Karpas-422 (cell line): Measurements from ENCODE around the gene SPTBN1. TPM values are rescaled to one million over a fixed set of nuclear protein-coding genes. Genes with fewer than 3 reads are reported as not detected.
"Not testable (repeated sequence)": the region's sequence is repeated elsewhere in the genome, so short reads cannot be mapped to it uniquely, and the experiment has no call there.

Experiments
- DNase-seq: peaks from one replicate; pipeline ENCODE4 v3.0.0-alpha.2; 2015
- H2AFZ ChIP-seq: fragments of 200-600 bp; sonication (generic); 2 replicates; pipeline ENCODE4 v1.6.1; 2014; ENCODE audit warnings: antibody characterized with exemption, low read length, mixed read lengths
- H3K27ac ChIP-seq: fragments of 200-600 bp; sonication (generic); 2 replicates; pipeline ENCODE4 v1.5.1; 2014; ENCODE audit warnings: mild to moderate bottlenecking, low read length, moderate library complexity
- H3K27me3 ChIP-seq: fragments of 200-600 bp; sonication (generic); 2 replicates; pipeline ENCODE4 v1.6.1; 2014; ENCODE audit warnings: low read length, mixed read lengths
- H3K36me3 ChIP-seq: fragments of 200-600 bp; sonication (generic); 2 replicates; pipeline ENCODE4 v1.6.1; 2014; ENCODE audit warnings: low read length, mixed read lengths; ENCODE audit not compliant: insufficient read depth
- H3K4me1 ChIP-seq: fragments of 200-600 bp; sonication (generic); 2 replicates; pipeline ENCODE4 v1.6.1; 2014; ENCODE audit warnings: mild to moderate bottlenecking, low read length, mixed read lengths
- H3K4me2 ChIP-seq: fragments of 200-600 bp; sonication (generic); 2 replicates; pipeline ENCODE4 v1.6.1; 2014; ENCODE audit warnings: low read length, low read depth, mild to moderate bottlenecking; ENCODE audit not compliant: poor library complexity, severe bottlenecking
- H3K4me3 ChIP-seq: fragments of 200-600 bp; sonication (generic); 2 replicates; pipeline ENCODE4 v1.5.1; 2014; ENCODE audit warnings: mild to moderate bottlenecking, antibody characterized with exemption, low read length, mixed read lengths
- H3K79me2 ChIP-seq: fragments of 200-600 bp; sonication (generic); 2 replicates; pipeline ENCODE4 v1.6.1; 2014; ENCODE audit warnings: mild to moderate bottlenecking, low read length, mixed read lengths
- H3K9ac ChIP-seq: fragments of 200-600 bp; sonication (generic); 2 replicates; pipeline ENCODE4 v1.6.0; 2014; ENCODE audit warnings: low read length
- H3K9me2 ChIP-seq: fragments of 200-600 bp; sonication (generic), shearing (Covaris generic); replicated peaks from 2 replicates; pipeline ENCODE4 v1.6.0; 2014; ENCODE audit warnings: mild to moderate bottlenecking, low read length, moderate library complexity; ENCODE audit not compliant: insufficient read depth
- H3K9me3 ChIP-seq: fragments of 300-700, 200-600 bp; sonication (generic); 2 replicates; pipeline ENCODE4 v1.6.1; 2014; ENCODE audit warnings: low read length, mixed read lengths
- H4K20me1 ChIP-seq: fragments of 200-600 bp; sonication (generic); 2 replicates; pipeline ENCODE4 v1.6.1; 2014; ENCODE audit warnings: mild to moderate bottlenecking, antibody characterized with exemption, low read length, low read depth; ENCODE audit not compliant: insufficient read depth
- total RNA-seq: library from RNA; depleted of rRNA; stranded (reverse); fragments of >200 nt; shearing (Covaris generic); gene quantifications from 2 replicates; pipeline ENCODE4 v1.2.3, GENCODE V29; 2014; ENCODE audit warnings: low replicate concordance

SPTBN1 gene
- total RNA-seq, 1 experiment from 2014 or later, result 6.2 TPM

- Histone ChIP-seq H3K36me3 (no peaks in the 10 kb centered on the region), H3K9me2 (no peaks in the 10 kb centered on the region), H3K4me2 (no peak overlapping the region), H4K20me1 (no peaks in the 10 kb centered on the region), H3K9ac (no peak overlapping the region), H3K79me2 (no peaks in the 10 kb centered on the region), H3K27ac (no peak overlapping the region), H3K9me3 (no peaks in the 10 kb centered on the region), H2AFZ (no peak overlapping the region), H3K4me1 (peaks cover 3% of the 10 kb centered on the region), H3K4me3 (no peak overlapping the region), H3K27me3 (no peaks in the 10 kb centered on the region)
- DNase-seq, result no peak
Measured at GRCh38 chr2:54503828-54504227, 47.7 kb downstream of the SPTBN1 start.

GRCh38 chr2:54504866-54505265 is 48.7 kb downstream of the SPTBN1 start:
- Histone ChIP-seq H3K9me3 (no peaks in the 10 kb centered on the region), H3K9me2 (no peaks in the 10 kb centered on the region), H3K36me3 (no peaks in the 10 kb centered on the region), H3K4me1 (peaks cover 3% of the 10 kb centered on the region), H2AFZ (no peak overlapping the region), H3K79me2 (no peaks in the 10 kb centered on the region), H3K4me2 (no peak overlapping the region), H3K4me3 (no peak overlapping the region), H3K27me3 (no peaks in the 10 kb centered on the region), H4K20me1 (no peaks in the 10 kb centered on the region), H3K27ac (no peak overlapping the region), H3K9ac (no peak overlapping the region)
- DNase-seq, result no peak

- Histone ChIP-seq H3K9ac (no peak overlapping the region), H3K9me3 (no peaks in the 10 kb centered on the region), H3K9me2 (no peaks in the 10 kb centered on the region), H3K79me2 (no peaks in the 10 kb centered on the region), H3K4me3 (no peak overlapping the region), H3K27ac (no peak overlapping the region), H4K20me1 (no peaks in the 10 kb centered on the region), H3K27me3 (no peaks in the 10 kb centered on the region), H3K36me3 (no peaks in the 10 kb centered on the region), H2AFZ (no peak overlapping the region), H3K4me2 (no peak overlapping the region), H3K4me1 (no peaks in the 10 kb centered on the region)
- no peak for DNase-seq
Measured at GRCh38 chr2:54508541-54508940, 52.4 kb downstream of the SPTBN1 start.

- H3K27me3 ChIP-seq, H3K27ac ChIP-seq: not testable (repeated sequence)
Measured at GRCh38 chr2:54509043-54509442, 52.9 kb downstream of the SPTBN1 start.

GRCh38 chr2:54510916-54511315 is 54.8 kb downstream of the SPTBN1 start:
- H3K27ac ChIP-seq, result no peak overlapping the region
- H3K4me1 ChIP-seq, result no peaks in the 10 kb centered on the region
- H3K4me3 ChIP-seq, result no peak overlapping the region
- H3K27me3 ChIP-seq, result no peaks in the 10 kb centered on the region
- no peak overlapping the region for H2AFZ ChIP-seq
- H3K79me2 ChIP-seq, result no peaks in the 10 kb centered on the region
- no peak overlapping the region for H3K9ac ChIP-seq
- H3K9me3 ChIP-seq, result no peaks in the 10 kb centered on the region
- no peak for DNase-seq
- no peak overlapping the region for H3K4me2 ChIP-seq
- no peaks in the 10 kb centered on the region for H4K20me1 ChIP-seq
- H3K36me3 ChIP-seq, result no peaks in the 10 kb centered on the region
- no peaks in the 10 kb centered on the region for H3K9me2 ChIP-seq

More at GRCh38 chr2:54509043-54509442, 52.9 kb downstream of the SPTBN1 start:
- not testable (repeated sequence) for H3K9me2 ChIP-seq, H3K9ac ChIP-seq, DNase-seq, H3K79me2 ChIP-seq, H3K9me3 ChIP-seq, H3K4me2 ChIP-seq, H4K20me1 ChIP-seq, H2AFZ ChIP-seq, H3K4me1 ChIP-seq, H3K36me3 ChIP-seq, H3K4me3 ChIP-seq

DNA sequence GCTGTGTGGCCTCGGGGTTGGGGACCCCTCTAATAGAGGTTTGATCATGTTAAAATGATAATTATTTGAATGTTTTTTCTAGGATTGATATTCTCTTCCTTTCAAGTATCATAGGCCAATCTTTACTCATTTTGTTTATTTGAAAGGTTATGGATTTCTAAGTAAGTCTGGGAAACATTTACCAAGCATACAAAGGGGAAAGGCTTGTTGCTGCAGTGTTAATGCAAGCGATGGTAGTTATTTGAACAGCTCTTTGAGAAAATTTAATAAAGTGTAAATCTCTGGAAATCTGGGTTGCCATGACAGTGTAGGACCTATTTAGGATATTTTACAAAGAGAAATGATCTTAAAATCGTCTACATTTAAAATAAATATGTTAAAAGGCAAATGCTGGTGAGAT is 56.1 kb downstream of the SPTBN1 start:
- no peaks in the 10 kb centered on the region for H3K9me2 ChIP-seq
- H3K4me1 ChIP-seq, result no peaks in the 10 kb centered on the region
- H3K4me2 ChIP-seq, result no peak overlapping the region
- H3K4me3 ChIP-seq, result no peak overlapping the region
- H2AFZ ChIP-seq, result no peak overlapping the region
- no peaks in the 10 kb centered on the region for H3K36me3 ChIP-seq
- no peaks in the 10 kb centered on the region for H3K79me2 ChIP-seq
- DNase-seq, result no peak
- no peak overlapping the region for H3K9ac ChIP-seq
- H3K27me3 ChIP-seq, result no peaks in the 10 kb centered on the region
- H4K20me1 ChIP-seq, result no peaks in the 10 kb centered on the region
- H3K9me3 ChIP-seq, result no peaks in the 10 kb centered on the region
- no peak overlapping the region for H3K27ac ChIP-seq

DNA sequence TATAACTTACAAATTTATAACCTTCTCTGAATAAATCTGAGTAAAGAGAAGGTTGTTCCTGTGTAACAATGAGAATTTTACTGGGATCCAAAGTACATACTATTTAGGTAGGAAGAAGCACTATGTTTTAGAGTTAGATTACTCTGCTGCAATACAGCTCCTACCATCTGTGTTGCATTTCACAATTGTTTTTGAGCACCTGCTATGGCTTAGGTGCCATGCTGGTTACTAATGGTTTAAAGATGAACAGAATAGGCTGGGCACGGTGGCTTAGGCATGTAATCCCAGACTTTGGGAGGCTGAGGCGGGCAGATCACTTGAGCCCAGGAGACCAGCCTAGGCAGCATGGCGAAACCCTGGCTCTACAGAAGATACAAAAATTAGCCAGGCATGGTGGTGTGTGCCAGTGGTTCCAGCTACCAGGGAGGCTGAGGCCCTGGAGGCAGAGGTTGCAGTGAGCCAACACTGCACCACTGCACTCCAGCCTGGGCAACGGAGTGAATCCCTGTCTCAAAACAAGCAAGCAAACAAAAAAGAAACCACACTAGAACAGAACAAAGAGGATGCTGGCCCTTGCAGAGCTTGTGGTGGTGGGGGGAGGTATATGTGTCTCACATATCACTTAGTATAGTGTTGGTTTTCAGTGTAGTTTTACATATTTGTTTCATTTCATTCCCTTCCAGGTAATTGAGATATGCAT is 56.7 kb downstream of the SPTBN1 start:
- no peak overlapping the region for H3K9ac ChIP-seq
- H3K4me3 ChIP-seq, result no peak overlapping the region
- H3K27ac ChIP-seq, result no peak overlapping the region
- H4K20me1 ChIP-seq, result no peaks in the 10 kb centered on the region
- no peaks in the 10 kb centered on the region for H3K36me3 ChIP-seq
- no peaks in the 10 kb centered on the region for H3K27me3 ChIP-seq
- no peak overlapping the region for H2AFZ ChIP-seq
- no peak for DNase-seq
- no peaks in the 10 kb centered on the region for H3K4me1 ChIP-seq
- no peak overlapping the region for H3K4me2 ChIP-seq
- H3K79me2 ChIP-seq, result no peaks in the 10 kb centered on the region
- H3K9me2 ChIP-seq, result no peaks in the 10 kb centered on the region
- H3K9me3 ChIP-seq, result no peaks in the 10 kb centered on the region

GRCh38 chr2:54513363-54513715 is 57.2 kb downstream of the SPTBN1 start:
- Histone ChIP-seq H4K20me1 (no peaks in the 10 kb centered on the region), H3K36me3 (no peaks in the 10 kb centered on the region), H3K4me3 (no peak overlapping the region), H3K79me2 (no peaks in the 10 kb centered on the region), H3K4me2 (no peak overlapping the region), H3K9me3 (no peaks in the 10 kb centered on the region), H3K4me1 (no peaks in the 10 kb centered on the region), H3K27me3 (no peaks in the 10 kb centered on the region), H2AFZ (no peak overlapping the region), H3K9me2 (no peaks in the 10 kb centered on the region), H3K9ac (no peak overlapping the region), H3K27ac (no peak overlapping the region)
- DNase-seq, result no peak
